Measurements from ENCODE around the gene LRRTM1. TPM values are rescaled to one million over a fixed set of nuclear protein-coding genes. Genes with fewer than 3 reads are reported as not detected.

LRRTM1 gene
- total RNA-seq, 1 donor from 2014 or later = 0.11 TPM

DNA sequence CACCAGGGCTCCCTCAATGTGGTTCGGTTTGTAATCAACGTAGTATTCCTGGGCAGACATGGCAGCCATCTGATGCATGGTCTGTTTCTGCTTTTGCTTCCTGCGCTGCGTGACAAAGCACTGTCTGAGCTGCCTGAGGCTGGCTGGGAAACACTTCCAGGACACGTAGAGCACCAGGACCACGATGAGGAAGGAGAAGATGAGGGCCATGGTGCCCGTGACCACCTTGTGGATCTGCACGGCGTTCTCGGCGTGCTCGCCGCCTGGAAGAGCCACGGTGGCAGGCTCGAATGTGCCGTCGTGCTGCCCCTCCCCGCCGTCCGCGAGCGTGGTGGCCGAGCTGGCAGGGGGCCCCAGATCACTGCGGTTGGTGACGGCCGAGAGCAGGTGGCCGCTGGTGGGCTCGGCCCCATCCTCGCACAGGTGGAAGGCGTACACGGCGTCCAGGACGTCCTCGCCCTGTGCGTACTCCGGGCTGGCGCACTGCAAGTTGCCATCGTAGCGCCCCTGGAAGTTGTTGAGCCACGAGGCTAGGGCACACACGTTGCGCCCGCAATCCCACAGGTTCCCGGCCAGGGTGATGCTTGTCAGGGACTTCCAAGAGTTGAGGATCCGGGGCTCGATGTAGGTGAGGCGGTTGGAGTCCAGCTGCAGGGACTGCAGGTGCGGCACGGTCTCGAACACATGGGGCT, 2.1 kb downstream of the LRRTM1 start:
- H3K4me3 ChIP-seq = peak overlapping the region; percentile 64
- no peak for DNase-seq
- H3K4me1 ChIP-seq = peaks cover 27% of the 10 kb centered on the region
- H3K9me3 ChIP-seq (replicated peaks) = no peaks in the 10 kb centered on the region
- no peaks in the 10 kb centered on the region for H3K36me3 ChIP-seq
- peaks cover 89% of the 10 kb centered on the region for H3K27me3 ChIP-seq (ENCODE audit: low read depth)
- H3K27ac ChIP-seq (replicated peaks) = no peak overlapping the region
- TF ChIP-seq, protein P1, sequence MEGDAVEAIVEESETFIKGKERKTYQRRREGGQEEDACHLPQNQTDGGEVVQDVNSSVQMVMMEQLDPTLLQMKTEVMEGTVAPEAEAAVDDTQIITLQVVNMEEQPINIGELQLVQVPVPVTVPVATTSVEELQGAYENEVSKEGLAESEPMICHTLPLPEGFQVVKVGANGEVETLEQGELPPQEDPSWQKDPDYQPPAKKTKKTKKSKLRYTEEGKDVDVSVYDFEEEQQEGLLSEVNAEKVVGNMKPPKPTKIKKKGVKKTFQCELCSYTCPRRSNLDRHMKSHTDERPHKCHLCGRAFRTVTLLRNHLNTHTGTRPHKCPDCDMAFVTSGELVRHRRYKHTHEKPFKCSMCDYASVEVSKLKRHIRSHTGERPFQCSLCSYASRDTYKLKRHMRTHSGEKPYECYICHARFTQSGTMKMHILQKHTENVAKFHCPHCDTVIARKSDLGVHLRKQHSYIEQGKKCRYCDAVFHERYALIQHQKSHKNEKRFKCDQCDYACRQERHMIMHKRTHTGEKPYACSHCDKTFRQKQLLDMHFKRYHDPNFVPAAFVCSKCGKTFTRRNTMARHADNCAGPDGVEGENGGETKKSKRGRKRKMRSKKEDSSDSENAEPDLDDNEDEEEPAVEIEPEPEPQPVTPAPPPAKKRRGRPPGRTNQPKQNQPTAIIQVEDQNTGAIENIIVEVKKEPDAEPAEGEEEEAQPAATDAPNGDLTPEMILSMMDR (IDR thresholded peaks at IDR 0.05; ENCODE audit: borderline replicate concordance) = no peak
- intact Hi-C loops (cut with micrococcal nuclease) = no loop called here

DNA sequence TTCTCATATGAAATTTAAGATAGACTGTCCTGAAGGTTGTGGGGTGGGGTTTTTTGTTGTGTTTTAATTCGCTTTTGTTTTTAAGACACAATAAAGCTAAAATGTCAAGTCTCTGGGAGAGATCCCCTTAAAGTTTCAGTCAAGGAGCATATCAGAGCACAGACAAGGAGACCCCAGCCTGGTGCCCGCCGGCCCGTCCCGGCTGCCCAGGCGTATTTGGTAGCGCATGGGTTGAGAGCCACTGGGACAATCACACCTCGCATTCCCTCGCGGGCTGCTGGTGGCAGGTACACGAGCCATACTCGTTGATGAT, 2.6 kb downstream of the LRRTM1 start:
- peak overlapping the region; percentile 64 for H3K4me3 ChIP-seq
- no peak overlapping the region for H3K27ac ChIP-seq (replicated peaks)

DNA sequence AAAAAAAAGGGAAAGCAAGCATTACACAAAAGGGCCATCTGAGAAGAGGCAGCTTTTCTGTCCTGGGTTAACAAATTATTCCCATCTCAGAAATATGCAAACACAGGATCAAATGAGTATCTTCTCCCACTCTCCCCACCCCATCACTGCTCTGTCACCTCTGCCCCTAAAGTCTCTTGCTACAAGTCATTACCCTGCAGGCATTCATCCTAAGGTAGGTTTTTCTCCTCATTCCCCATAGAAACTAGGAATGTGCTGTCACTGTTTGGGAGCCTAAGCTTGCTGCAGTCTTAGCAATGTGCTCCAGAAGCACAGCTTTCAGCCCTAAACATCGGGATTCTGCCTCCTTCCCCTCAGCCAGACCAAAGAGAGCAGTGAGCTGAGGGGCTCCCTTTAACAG, 3.6 kb downstream of the LRRTM1 start:
- H3K27ac ChIP-seq (replicated peaks) = no peak overlapping the region
- H3K27me3 ChIP-seq (ENCODE audit: low read depth) = peaks cover 85% of the 10 kb centered on the region
- intact Hi-C loops (cut with micrococcal nuclease) = no loop called here
- H3K4me1 ChIP-seq = peaks cover 27% of the 10 kb centered on the region
- TF ChIP-seq, protein P1 (IDR thresholded peaks at IDR 0.05; ENCODE audit: borderline replicate concordance) = no peak
- no peak for DNase-seq
- H3K4me3 ChIP-seq = no peak overlapping the region
- no peaks in the 10 kb centered on the region for H3K9me3 ChIP-seq (replicated peaks)
- H3K36me3 ChIP-seq = no peaks in the 10 kb centered on the region

More for the DNA sequence above, 2.6 kb downstream of the LRRTM1 start:
- Histone ChIP-seq H3K4me1 (peaks cover 27% of the 10 kb centered on the region), H3K36me3 (no peaks in the 10 kb centered on the region), H3K9me3 (replicated peaks) (no peaks in the 10 kb centered on the region), H3K27me3 (ENCODE audit: low read depth) (peaks cover 87% of the 10 kb centered on the region)
- intact Hi-C loops (cut with micrococcal nuclease) = no loop called here
- no peak for DNase-seq
- TF ChIP-seq, protein P1 (IDR thresholded peaks at IDR 0.05; ENCODE audit: borderline replicate concordance) = no peak

DNA sequence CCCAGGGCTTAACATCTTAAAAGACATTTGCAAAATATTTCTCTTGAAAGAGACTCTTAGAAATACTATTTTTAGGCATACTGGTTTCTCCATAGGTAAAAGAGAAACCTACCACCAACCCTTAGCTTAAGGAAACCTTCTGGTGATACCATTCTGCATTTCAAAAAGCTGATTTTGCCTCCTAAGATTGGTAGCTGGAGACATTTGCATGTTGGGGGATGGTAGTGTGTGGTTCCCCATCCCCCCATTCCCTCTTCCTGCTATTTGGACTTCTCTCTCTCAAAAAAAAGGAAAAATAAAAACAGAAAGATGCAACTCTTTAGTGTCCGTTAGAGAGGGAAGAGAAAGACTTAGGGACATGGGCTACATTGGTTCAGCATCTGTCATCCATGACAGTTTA, 4.2 kb downstream of the LRRTM1 start:
- H3K4me3 ChIP-seq = no peak overlapping the region
- TF ChIP-seq, protein P1 (IDR thresholded peaks at IDR 0.05; ENCODE audit: borderline replicate concordance) = no peak
- no peaks in the 10 kb centered on the region for H3K36me3 ChIP-seq
- intact Hi-C loops (cut with micrococcal nuclease) = no loop called here
- peaks cover 27% of the 10 kb centered on the region for H3K4me1 ChIP-seq
- H3K27me3 ChIP-seq (ENCODE audit: low read depth) = peaks cover 84% of the 10 kb centered on the region
- no peak overlapping the region for H3K27ac ChIP-seq (replicated peaks)
- H3K9me3 ChIP-seq (replicated peaks) = no peaks in the 10 kb centered on the region
- DNase-seq = no peak

DNA sequence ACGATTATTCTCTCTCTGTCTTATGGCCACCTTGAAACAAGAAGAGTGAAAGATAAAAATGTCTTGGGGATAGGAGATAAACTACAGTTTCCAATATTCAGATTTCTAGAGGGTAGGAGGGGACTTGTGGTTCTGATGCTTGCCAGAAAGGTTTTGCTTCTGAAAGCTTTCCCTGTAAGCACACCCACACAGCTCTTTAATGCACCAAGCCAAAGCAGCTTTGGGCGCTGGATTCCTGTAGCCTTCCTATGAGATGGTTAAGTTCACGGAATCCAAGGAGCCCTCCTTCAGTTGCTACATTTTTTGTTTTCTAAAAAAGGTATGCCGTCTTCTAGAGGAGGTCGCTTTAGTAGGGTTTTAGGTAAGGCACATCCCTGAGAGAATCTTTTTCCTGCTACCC, 4.9 kb downstream of the LRRTM1 start:
- no peak for DNase-seq
- TF ChIP-seq, protein P1 (IDR thresholded peaks at IDR 0.05; ENCODE audit: borderline replicate concordance) = no peak
- Histone ChIP-seq H3K4me1 (peaks cover 22% of the 10 kb centered on the region), H3K4me3 (no peak overlapping the region), H3K36me3 (no peaks in the 10 kb centered on the region), H3K27ac (replicated peaks) (no peak overlapping the region), H3K27me3 (ENCODE audit: low read depth) (peaks cover 81% of the 10 kb centered on the region), H3K9me3 (replicated peaks) (no peaks in the 10 kb centered on the region)
- intact Hi-C loops (cut with micrococcal nuclease) = no loop called here
